Uterus (tissue), 4 donors: ENCODE data around the gene B3GLCT. TPM values are rescaled to one million over a fixed set of nuclear protein-coding genes. Genes with fewer than 3 reads are reported as not detected.

Source experiments
- DNase-seq, 2 donors: peaks; one replicate each; pipeline ENCODE4 v3.0.0-alpha.2; 2019 to 2020
- H3K27ac ChIP-seq, 2 donors: fragments of 200-600 bp; sonication (generic); 1 replicate in 1 of 2; 2 replicates in 1 of 2; pipeline ENCODE4 v1.5.1; 2016 to 2018
- H3K27me3 ChIP-seq, 2 donors: fragments of 200-600 bp; sonication (generic); one replicate each; pipeline ENCODE4 v1.5.1; 2018 to 2019; ENCODE audit warnings: control low read depth in 1 of 2
- H3K36me3 ChIP-seq, 2 donors: fragments of 200-600 bp; sonication (generic); one replicate each; pipeline ENCODE4 v1.5.1; 2019; ENCODE audit warnings: control low read depth in 1 of 2
- H3K4me1 ChIP-seq, 2 donors: fragments of 200-600 bp; sonication (generic); one replicate each; pipeline ENCODE4 v1.5.1; 2018 to 2019; ENCODE audit warnings: control low read depth in 1 of 2
- H3K4me3 ChIP-seq, 2 donors: fragments of 200-600 bp; sonication (generic); 1 replicate in 1 of 2; 2 replicates in 1 of 2; pipeline ENCODE4 v1.5.1; 2018 to 2019; ENCODE audit warnings: mild to moderate bottlenecking in 1 of 2
- H3K9me3 ChIP-seq, 2 donors: fragments of 200-600 bp; sonication (generic); one replicate each; pipeline ENCODE4 v1.5.1; 2019; ENCODE audit warnings: control low read depth in 1 of 2
- CTCF ChIP-seq, 4 experiments: fragments of 200-600 bp in 2 of 4; fragments of 450-650 bp in 2 of 4; sonication (generic) in 2 of 4; IDR thresholded peaks; one replicate each; pipeline ENCODE4 v1.5.1; 2016 to 2019; ENCODE audit warnings: antibody characterized with exemption in 4 of 4, mild to moderate bottlenecking in 2 of 4, moderate library complexity in 1 of 4
- POLR2A ChIP-seq, 2 donors: fragments of 450-650 bp; IDR thresholded peaks; one replicate each; pipeline ENCODE4 v1.6.1; 2016; ENCODE audit warnings: antibody characterized with exemption in 2 of 2, mild to moderate bottlenecking in 1 of 2, moderate library complexity in 1 of 2
- intact Hi-C: fragments of 100-400 bp; cut with DNase I; formaldehyde crosslinking; loops from one replicate; pipeline ENCODE4 v1.15.1; 2023; ENCODE audit warnings: low total_unique reads
- total RNA-seq, 4 donors: library from RNA; depleted of rRNA in 3 of 4; stranded (reverse); fragments of >200 nt in 3 of 4; gene quantifications; one replicate each; pipeline versions ENCODE4 v1.1.0 to v1.2.4, GENCODE V29; 2014 to 2023
- donor health status: DM: yes; HTN: yes; CAD: no.

B3GLCT gene
- total RNA-seq, 4 donors from 2014 or later, result 20.0 to 83.1 (median 31.7) TPM

DNA sequence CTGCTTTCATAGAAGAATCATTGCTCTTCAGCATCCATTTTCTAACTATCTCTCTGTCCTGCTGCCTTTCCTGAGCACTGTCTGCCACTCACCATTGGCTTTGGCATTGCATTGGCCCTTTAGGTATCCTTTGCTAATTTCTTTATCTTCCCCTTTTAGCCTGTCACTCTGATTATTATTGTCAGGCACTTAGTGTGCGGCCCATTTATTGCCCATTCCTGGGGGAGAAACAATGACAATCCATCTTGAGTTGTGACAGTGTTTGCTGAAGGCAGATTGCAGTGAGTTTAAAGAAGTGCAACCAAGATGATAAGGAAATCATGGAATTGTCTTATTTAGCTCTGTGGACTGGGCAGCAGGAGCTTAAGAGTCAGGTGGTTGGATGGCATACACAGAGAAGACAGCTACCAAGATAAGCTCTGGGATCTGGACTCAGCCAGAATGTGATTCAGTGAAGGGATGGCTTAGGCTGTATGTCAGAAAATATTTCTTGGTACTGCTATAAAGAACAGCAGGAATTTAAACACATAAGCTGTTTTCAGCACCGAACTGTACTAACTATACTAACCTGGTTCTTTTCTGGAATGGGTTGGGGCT is 25.3 kb downstream of the B3GLCT start:
- TF ChIP-seq POLR2A (IDR thresholded peaks at IDR 0.05), result no peak
- TF ChIP-seq CTCF (IDR thresholded peaks at IDR 0.05), result no peak

DNA sequence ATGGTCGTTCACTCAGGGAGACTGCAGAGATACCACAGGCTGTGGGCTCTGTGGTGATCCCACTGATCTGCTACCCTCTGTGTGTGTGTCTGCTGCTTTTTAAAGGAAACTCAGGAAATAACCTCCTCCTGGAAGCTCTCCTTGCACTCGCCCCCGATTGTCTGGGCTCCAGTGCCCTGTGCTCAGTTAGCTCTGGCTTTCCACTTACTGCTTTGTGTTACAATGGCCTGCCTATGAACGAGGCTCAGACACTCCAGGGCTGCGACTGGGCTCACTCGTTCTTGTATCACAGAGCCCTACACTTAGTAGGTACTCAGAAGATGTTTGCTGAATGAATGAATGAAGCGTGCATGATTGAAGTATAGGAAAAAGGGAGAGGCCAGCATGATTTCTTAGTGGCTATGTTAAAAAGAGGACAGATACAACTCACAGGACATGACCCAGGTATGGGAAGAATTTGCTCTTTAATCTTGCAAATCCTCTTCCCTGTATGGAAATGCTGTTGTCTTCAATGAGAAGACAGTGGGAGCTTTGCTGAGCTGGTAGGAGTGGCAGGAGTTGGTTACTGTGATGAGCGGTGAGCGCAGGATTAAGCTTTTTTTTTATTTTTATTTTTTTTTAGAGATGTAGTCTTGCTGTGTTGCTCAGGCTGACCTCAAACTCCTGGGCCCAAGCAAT is 26.4 kb downstream of the B3GLCT start:
- no peak for DNase-seq
- Histone ChIP-seq H3K36me3 (no peaks in the 10 kb centered on the region), H3K4me3 (no peak overlapping the region), H3K27me3 (no peaks in the 10 kb centered on the region), H3K27ac (no peak overlapping the region), H3K9me3 (no peaks in the 10 kb centered on the region), H3K4me1 (no peaks in the 10 kb centered on the region)
- TF ChIP-seq CTCF (IDR thresholded peaks at IDR 0.05), result no peak
- no peak for TF ChIP-seq POLR2A (IDR thresholded peaks at IDR 0.05)
- intact Hi-C loops, result no loop called here

More for the DNA sequence above, 25.3 kb downstream of the B3GLCT start:
- intact Hi-C loops, result no loop called here
- H3K27ac ChIP-seq, result no peak overlapping the region
- no peak overlapping the region for H3K4me3 ChIP-seq
- H3K27me3 ChIP-seq, result no peaks in the 10 kb centered on the region
- DNase-seq, result no peak
- H3K9me3 ChIP-seq, result no peaks in the 10 kb centered on the region
- H3K4me1 ChIP-seq, result no peaks in the 10 kb centered on the region
- H3K36me3 ChIP-seq, result no peaks in the 10 kb centered on the region

GRCh38 chr13:31227063-31227462 is 27.3 kb downstream of the B3GLCT start:
- intact Hi-C loops, result no loop called here
- TF ChIP-seq POLR2A (IDR thresholded peaks at IDR 0.05) (no peak), CTCF (IDR thresholded peaks at IDR 0.05) (no peak)
- H3K9me3 ChIP-seq, result no peaks in the 10 kb centered on the region
- DNase-seq, result no peak
- no peak overlapping the region for H3K4me3 ChIP-seq
- H3K27ac ChIP-seq, result no peak overlapping the region
- H3K27me3 ChIP-seq, result no peaks in the 10 kb centered on the region
- no peaks in the 10 kb centered on the region for H3K4me1 ChIP-seq
- no peaks in the 10 kb centered on the region for H3K36me3 ChIP-seq

DNA sequence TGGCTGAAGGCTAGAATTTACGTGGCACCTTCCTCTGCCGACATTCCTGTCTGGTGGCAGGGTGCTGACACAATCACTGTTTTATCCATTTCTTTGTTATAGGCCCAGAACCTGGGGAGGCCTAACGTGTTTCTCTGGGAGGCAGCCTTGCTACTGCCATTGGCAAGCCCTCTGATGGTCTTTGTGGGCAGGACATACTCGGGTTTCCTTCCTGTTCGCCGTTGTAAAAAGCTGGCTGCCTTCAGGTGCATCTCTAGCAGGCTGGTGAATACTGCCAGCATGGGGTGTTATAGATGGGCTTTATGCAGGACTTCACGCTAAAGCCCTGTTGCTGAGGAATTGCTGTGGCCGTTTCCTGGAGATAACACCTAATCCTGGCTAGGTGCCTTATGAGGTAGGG is 28.1 kb downstream of the B3GLCT start:
- no peak for TF ChIP-seq CTCF (IDR thresholded peaks at IDR 0.05)
- no peak for TF ChIP-seq POLR2A (IDR thresholded peaks at IDR 0.05)
- Histone ChIP-seq H3K4me3 (no peak overlapping the region), H3K36me3 (no peaks in the 10 kb centered on the region), H3K4me1 (no peaks in the 10 kb centered on the region), H3K27me3 (no peaks in the 10 kb centered on the region), H3K27ac (no peak overlapping the region), H3K9me3 (no peaks in the 10 kb centered on the region)
- intact Hi-C loops, result no loop called here
- no peak for DNase-seq

DNA sequence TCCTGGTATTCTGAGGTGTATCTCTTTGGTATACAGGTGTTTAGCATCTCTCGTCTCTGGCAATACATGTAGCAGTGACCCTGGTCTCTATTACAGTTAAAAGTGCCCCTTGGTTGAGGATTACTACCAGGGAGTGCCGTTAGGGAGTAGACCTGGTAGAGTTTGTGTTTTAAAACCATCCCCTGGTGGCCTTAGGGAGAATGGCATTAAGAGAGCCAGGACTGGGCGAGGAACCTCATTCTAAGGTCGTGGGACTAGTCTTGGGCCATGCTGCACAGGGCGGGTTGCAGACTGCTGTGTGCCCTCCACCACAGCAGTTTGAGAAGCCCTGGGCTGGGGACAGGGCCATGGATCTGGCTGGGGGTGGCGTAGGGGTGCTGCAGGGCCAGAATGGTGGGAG is 35.0 kb downstream of the B3GLCT start:
- H3K4me1 ChIP-seq, result peaks cover 0 to 4% of the 10 kb centered on the region in 2 donors
- H3K27me3 ChIP-seq, result no peaks in the 10 kb centered on the region
- TF ChIP-seq POLR2A (IDR thresholded peaks at IDR 0.05), result no peak
- peak in 1 of 4 experiments; percentile 9 for TF ChIP-seq CTCF (IDR thresholded peaks at IDR 0.05)
- no peaks in the 10 kb centered on the region for H3K9me3 ChIP-seq
- H3K27ac ChIP-seq, result no peak overlapping the region
- no peak overlapping the region for H3K4me3 ChIP-seq
- DNase-seq, result no peak
- H3K36me3 ChIP-seq, result no peaks in the 10 kb centered on the region
- intact Hi-C loops, result no loop called here
